MCF 10A (cell line): ENCODE data around the gene PLEKHH3. TPM values are rescaled to one million over a fixed set of nuclear protein-coding genes. Genes with fewer than 3 reads are reported as not detected.
"Not testable (repeated sequence)": the region's sequence is repeated elsewhere in the genome, so short reads cannot be mapped to it uniquely, and the experiment has no call there.

ENCODE experiments used
- BruUV-seq: library from RNA; stranded (reverse); fragments of 400-500 nt; replicated peaks from 2 replicates; lab custom pipeline; 2021; lab: Mats Ljungman, UMichigan
- CTCF ChIA-PET: fragments of 300-600 bp; sonication (Branson Sonifier 250); formaldehyde crosslinking; extraction: SDS; loops from one replicate; lab custom pipeline; 2021; ENCODE audit warnings: antibody characterized with exemption, inconsistent platforms; lab: Yijun Ruan, JAX
- POLR2A ChIA-PET: fragments of 300-600, 350-650 bp; sonication (Branson Sonifier 250); formaldehyde crosslinking; extraction: SDS; loops from one replicate; lab custom pipeline; 2020; ENCODE audit warnings: antibody characterized with exemption, inconsistent platforms; lab: Yijun Ruan, JAX
- DNase-seq: peaks from one replicate; pipeline ENCODE4 v3.0.0-alpha.2; 2018; ENCODE audit not compliant: unreplicated experiment
- H3K27ac Mint-ChIP-seq: one replicate; pipeline ENCODE4 v1.8.0; 2022; ENCODE audit warnings: mild to moderate bottlenecking, low read depth, mixed read lengths; ENCODE audit not compliant: unreplicated experiment
- H3K27me3 Mint-ChIP-seq: one replicate; pipeline ENCODE4 v1.8.0; 2022; ENCODE audit warnings: mixed read lengths; ENCODE audit not compliant: insufficient read depth, unreplicated experiment
- H3K36me3 Mint-ChIP-seq: one replicate; pipeline ENCODE4 v1.8.0; 2022; ENCODE audit warnings: mild to moderate bottlenecking, moderate library complexity, mixed read lengths; ENCODE audit not compliant: insufficient read depth, unreplicated experiment
- H3K4me1 Mint-ChIP-seq: one replicate; pipeline ENCODE4 v1.8.0; 2022; ENCODE audit warnings: mixed read lengths; ENCODE audit not compliant: insufficient read depth, unreplicated experiment
- H3K4me3 Mint-ChIP-seq: one replicate; pipeline ENCODE4 v1.8.0; 2022; ENCODE audit warnings: mild to moderate bottlenecking, moderate library complexity, mixed read lengths; ENCODE audit not compliant: unreplicated experiment
- H3K9me3 Mint-ChIP-seq: one replicate; pipeline ENCODE4 v1.8.0; 2022; ENCODE audit warnings: mixed read lengths; ENCODE audit not compliant: unreplicated experiment
- intact Hi-C: fragments of 100-400 bp; cut with micrococcal nuclease; formaldehyde crosslinking; loops from 2 replicates; pipeline ENCODE4 v1.14.1; 2022
- total RNA-seq: library from RNA; stranded (reverse); gene quantifications from 2 replicates; pipeline ENCODE4 v1.2.3, GENCODE V29; 2022
- TF ChIP-seq, protein P1 (sequence below): fragments of 200-600 bp; IDR thresholded peaks from one replicate; pipeline ENCODE4 v1.8.0; 2022; ENCODE audit warnings: antibody characterized with exemption, mild to moderate bottlenecking; ENCODE audit not compliant: unreplicated experiment

Gene PLEKHH3
- total RNA-seq, 1 experiment from 2014 or later: 12.5 TPM

DNA sequence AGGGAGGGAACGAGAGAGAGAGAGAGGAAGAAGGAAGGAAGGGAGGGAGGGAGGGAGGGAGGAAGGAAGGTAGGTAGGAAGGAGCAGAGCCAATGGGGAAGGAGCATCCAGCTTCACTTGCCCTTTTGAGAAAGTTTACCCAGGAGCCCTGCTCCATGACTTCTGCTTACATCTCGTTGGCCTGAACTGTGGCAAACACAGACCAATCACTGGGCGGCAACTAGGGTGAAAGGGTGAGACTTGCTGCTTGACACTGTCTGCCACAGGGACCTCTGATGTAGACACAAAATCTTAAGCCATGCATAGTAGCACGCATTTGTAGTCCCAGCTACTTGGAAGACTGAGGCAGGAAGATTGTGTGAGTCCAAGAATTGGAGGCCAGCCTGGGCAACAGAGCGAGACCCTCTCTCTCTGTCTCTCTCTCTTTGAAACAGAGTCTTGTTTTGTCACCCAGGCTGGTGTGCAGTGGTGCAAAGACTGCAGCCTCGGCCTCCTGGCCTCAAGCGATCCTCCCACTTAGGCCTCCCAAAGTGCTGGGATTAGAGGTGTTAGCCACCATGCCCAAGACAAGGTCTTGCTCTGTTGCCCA, 37.2 kb downstream of the PLEKHH3 start:
- CTCF ChIA-PET: no interaction called here
- DNase-seq: no peak
- TF ChIP-seq, protein P1, sequence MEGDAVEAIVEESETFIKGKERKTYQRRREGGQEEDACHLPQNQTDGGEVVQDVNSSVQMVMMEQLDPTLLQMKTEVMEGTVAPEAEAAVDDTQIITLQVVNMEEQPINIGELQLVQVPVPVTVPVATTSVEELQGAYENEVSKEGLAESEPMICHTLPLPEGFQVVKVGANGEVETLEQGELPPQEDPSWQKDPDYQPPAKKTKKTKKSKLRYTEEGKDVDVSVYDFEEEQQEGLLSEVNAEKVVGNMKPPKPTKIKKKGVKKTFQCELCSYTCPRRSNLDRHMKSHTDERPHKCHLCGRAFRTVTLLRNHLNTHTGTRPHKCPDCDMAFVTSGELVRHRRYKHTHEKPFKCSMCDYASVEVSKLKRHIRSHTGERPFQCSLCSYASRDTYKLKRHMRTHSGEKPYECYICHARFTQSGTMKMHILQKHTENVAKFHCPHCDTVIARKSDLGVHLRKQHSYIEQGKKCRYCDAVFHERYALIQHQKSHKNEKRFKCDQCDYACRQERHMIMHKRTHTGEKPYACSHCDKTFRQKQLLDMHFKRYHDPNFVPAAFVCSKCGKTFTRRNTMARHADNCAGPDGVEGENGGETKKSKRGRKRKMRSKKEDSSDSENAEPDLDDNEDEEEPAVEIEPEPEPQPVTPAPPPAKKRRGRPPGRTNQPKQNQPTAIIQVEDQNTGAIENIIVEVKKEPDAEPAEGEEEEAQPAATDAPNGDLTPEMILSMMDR: no peak
- intact Hi-C loops: no loop called here
- POLR2A ChIA-PET: no interaction called here
- Mint-ChIP-seq H3K4me3 (no peak overlapping the region), H3K27me3 (peaks cover 16% of the 10 kb centered on the region), H3K27ac (no peak overlapping the region), H3K9me3 (no peaks in the 10 kb centered on the region), H3K36me3 (no peaks in the 10 kb centered on the region), H3K4me1 (no peaks in the 10 kb centered on the region)
- no TSS peak for BruUV-seq

DNA sequence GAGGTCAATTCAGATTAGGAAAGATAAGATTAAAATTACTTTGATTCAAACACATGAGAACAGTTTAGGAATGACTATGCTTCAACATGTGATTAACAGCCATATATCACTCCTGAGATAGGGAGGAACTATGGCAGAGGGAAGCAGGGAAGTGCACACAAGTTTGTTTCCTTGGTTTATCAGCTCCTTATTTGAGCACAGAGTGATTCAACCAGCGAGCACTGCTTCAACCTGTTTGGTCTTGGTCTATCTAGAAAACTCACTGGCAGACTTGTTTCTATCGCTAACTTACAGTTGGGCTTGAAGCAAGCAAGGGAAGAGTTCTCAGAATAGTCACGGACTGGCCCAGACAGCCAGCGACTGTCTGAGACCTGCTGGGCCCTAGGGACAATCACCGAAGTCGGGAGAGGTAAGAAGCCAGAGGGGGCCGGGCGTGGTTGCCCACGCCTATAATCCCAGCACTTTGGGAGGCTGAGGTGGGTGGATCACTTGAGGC, 43.8 kb downstream of the PLEKHH3 start:
- no peaks in the 10 kb centered on the region for H3K36me3 Mint-ChIP-seq
- H3K27ac Mint-ChIP-seq: no peak overlapping the region
- no peaks in the 10 kb centered on the region for H3K27me3 Mint-ChIP-seq
- POLR2A ChIA-PET: interaction anchor here (1.1 to 1.7 kb wide), 3 partner anchors 11 to 34 kb away, joined by 4 to 7 read pairs (median 6); partner anchors contain the start of genes RETREG3 and TUBG1
- peaks cover 7% of the 10 kb centered on the region for H3K4me1 Mint-ChIP-seq
- BruUV-seq: no TSS peak
- intact Hi-C loops: no loop called here
- TF ChIP-seq, protein P1: no peak
- CTCF ChIA-PET: interaction anchor here (0.7 to 1.0 kb wide), 3 partner anchors 15 to 46 kb away, joined by 3 read pairs; no protein-coding TSS in a partner anchor
- no peak overlapping the region for H3K4me3 Mint-ChIP-seq
- no peaks in the 10 kb centered on the region for H3K9me3 Mint-ChIP-seq
- no peak for DNase-seq

DNA sequence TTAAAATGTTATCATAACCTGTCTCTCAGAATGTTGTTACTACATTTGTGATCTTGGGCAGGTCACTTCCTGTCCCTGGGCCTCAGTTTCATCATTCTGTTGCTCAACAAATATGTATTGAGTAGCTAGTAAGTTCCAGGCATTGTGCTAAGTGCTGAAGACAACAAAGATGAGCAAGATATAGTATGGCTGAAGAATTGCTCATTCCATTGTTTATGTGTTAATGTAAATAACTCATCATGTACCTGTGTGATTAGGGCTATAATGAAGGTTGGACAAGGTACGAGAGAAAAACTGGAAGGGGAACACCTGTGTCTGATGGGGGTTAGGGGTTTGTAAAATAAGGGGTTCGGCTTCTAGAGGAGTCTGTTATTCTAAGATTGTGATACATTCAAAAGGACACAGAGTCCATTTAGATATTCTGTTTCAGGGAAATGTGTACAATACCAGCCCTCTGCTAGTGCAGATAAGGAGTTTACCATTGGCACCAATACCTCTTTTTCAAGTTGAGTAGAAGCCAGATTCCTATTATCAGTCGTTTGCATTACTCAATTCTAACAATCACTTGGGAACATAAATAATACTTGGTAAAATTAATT, 47.3 kb downstream of the PLEKHH3 start:
- TF ChIP-seq, protein P1: no peak
- ChIA-PET POLR2A (interaction anchor here (1.3 to 3.2 kb wide), 9 partner anchors 11 to 51 kb away, joined by 3 to 19 read pairs (median 7); partner anchors contain the start of genes PLEKHH3, RETREG3, TUBG1 and TUBG2), CTCF (interaction anchor here (0.6 to 1.5 kb wide), 3 partner anchors 11 to 319 kb away, joined by 3 to 5 read pairs (median 5); no protein-coding TSS in a partner anchor)
- Mint-ChIP-seq H3K36me3 (no peaks in the 10 kb centered on the region), H3K4me3 (no peak overlapping the region), H3K4me1 (peaks cover 10% of the 10 kb centered on the region), H3K27me3 (no peaks in the 10 kb centered on the region), H3K9me3 (no peaks in the 10 kb centered on the region), H3K27ac (peak overlapping the region; percentile 74)
- no TSS peak for BruUV-seq
- intact Hi-C loops: no loop called here
- peak; percentile 87 for DNase-seq

DNA sequence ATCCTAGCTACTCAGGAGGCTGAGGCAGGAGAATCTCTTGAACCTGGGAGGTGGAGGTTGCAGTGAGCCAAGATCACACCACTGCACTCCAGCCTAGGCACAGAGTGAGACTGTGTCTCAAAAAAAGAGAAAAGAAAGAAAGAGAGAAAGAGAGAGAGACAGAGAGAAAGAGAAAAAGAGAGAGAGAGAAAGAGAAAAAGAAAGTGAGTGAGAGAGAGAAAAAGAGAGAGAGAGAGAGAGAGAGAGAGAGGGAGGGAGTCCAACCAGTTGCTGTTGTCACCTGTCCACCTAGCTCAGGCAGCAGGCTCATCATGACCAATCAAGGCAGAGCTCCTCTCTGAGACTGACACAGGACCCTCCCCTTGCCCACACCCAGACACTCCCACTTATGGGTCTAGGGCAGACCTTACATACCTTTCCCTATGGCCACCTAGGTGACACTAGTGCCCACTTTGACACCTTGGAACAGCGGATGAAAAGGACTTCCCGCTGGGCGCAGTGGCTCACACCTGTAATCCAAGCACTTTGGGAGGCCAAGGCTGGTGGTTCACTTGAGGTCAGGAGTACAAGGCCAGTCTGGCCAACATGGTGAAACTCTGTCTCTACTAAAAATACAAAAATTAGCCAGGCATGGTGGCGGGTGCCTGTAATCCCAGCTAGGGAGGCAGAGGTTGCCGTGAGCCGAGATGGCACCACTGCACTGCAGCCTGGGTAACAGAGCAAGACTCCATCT, 49.6 kb downstream of the PLEKHH3 start:
- H3K27me3 Mint-ChIP-seq, H3K36me3 Mint-ChIP-seq, H3K9me3 Mint-ChIP-seq, intact Hi-C loops, H3K4me3 Mint-ChIP-seq, DNase-seq, H3K27ac Mint-ChIP-seq, BruUV-seq: not testable (repeated sequence)
- POLR2A ChIA-PET: interaction anchor here (0.9 to 3.2 kb wide), 4 partner anchors 9 to 42 kb away, joined by 3 to 18 read pairs (median 5); no protein-coding TSS in a partner anchor
- H3K4me1 Mint-ChIP-seq: peaks cover 17% of the 10 kb centered on the region
- CTCF ChIA-PET: interaction anchor here (0.8 to 1.1 kb wide), 2 partner anchors 44 to 45 kb away, joined by 3 to 4 read pairs; no protein-coding TSS in a partner anchor
